ENCODE data around the gene TFAP2D. TPM values are rescaled to one million over a fixed set of nuclear protein-coding genes. Genes with fewer than 3 reads are reported as not detected.

TFAP2D gene
- total and polyA plus RNA-seq, 10 of the 15 experiments (the other 5 are each of a cell fraction or from before 2014, with no cell fraction given): not detected

DNA sequence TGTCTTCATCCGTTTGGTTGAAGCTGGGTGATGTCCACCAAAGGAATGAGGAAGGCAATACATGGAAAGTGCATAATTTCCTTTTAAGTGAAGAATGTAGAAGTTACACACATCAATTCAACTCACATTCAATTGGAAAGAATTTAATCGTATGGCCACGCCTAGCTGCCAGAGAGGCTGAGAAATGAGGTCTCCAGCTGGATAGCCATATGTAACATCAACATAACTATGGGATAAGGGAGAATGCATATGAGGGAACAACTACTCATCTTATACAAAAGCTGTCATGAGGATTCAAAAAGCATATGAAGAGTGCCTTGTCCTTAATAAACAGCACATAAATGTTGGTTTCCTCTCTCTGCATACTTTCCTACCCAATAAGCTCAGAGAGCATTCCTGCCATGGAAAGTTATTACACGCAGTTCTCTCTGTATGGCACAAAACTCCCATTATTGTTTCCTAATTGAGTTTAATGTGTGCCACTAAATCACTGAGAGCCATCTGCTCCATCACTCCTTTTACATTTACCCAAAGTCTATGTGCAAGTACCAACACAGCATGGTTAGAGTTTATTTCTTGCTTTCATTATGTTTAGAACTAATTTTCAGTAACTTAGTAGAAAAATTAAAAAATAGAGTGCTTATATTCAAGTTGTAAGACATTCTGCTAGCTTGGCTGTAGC lies 21.4 kb upstream of the TFAP2D start:
- WGBS (ENCODE audit: insufficient coverage, insufficient replicate concordance, low lambda C conversion rate, missing lambda C conversion rate): 10% methylated on average over 4 of the region's 4 CpGs
- H2AFZ ChIP-seq (ENCODE audit: control insufficient read depth, low read depth, low read length): no peak overlapping the region
- no peaks in the 10 kb centered on the region for H3K36me3 ChIP-seq (ENCODE audit: control insufficient read depth in 2 of 2, insufficient read depth in 2 of 2, low read length in 1 of 2)
- H3K4me1 ChIP-seq (ENCODE audit: control insufficient read depth, insufficient read depth, low read length): no peaks in the 10 kb centered on the region
- ChIA-PET POLR2A (no interaction called here), CTCF (no interaction called here), SMC1A (ENCODE audit: uncharacterized antibody, unreplicated experiment) (interaction anchor here (0.6 to 0.9 kb wide), 2 partner anchors 10 to 64 kb away, joined by 3 read pairs; no protein-coding TSS in a partner anchor), RAD21 (ENCODE audit: unreplicated experiment) (no interaction called here)
- TF ChIP-seq JUND (IDR thresholded peaks at IDR 0.05; ENCODE audit: low read depth, low read length): no peak
- TF ChIP-seq, protein P1, sequence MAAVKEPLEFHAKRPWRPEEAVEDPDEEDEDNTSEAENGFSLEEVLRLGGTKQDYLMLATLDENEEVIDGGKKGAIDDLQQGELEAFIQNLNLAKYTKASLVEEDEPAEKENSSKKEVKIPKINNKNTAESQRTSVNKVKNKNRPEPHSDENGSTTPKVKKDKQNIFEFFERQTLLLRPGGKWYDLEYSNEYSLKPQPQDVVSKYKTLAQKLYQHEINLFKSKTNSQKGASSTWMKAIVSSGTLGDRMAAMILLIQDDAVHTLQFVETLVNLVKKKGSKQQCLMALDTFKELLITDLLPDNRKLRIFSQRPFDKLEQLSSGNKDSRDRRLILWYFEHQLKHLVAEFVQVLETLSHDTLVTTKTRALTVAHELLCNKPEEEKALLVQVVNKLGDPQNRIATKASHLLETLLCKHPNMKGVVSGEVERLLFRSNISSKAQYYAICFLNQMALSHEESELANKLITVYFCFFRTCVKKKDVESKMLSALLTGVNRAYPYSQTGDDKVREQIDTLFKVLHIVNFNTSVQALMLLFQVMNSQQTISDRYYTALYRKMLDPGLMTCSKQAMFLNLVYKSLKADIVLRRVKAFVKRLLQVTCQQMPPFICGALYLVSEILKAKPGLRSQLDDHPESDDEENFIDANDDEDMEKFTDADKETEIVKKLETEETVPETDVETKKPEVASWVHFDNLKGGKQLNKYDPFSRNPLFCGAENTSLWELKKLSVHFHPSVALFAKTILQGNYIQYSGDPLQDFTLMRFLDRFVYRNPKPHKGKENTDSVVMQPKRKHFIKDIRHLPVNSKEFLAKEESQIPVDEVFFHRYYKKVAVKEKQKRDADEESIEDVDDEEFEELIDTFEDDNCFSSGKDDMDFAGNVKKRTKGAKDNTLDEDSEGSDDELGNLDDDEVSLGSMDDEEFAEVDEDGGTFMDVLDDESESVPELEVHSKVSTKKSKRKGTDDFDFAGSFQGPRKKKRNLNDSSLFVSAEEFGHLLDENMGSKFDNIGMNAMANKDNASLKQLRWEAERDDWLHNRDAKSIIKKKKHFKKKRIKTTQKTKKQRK (IDR thresholded peaks at IDR 0.05; ENCODE audit: low read depth, low read length): no peak
- intact Hi-C loops (cut with micrococcal nuclease; ENCODE audit: unreplicated experiment) (no loop called here), in situ Hi-C loops (cut with MboI) (no loop called here)
- FAIRE-seq: no peak
- no peak overlapping the region for H3K4me3 ChIP-seq
- no peak for ATAC-seq
- no TSS peak for BruUV-seq (replicated peaks)
- H3K4me2 ChIP-seq (ENCODE audit: control insufficient read depth, insufficient read depth): no peak overlapping the region
- no peak for DNase-seq (ENCODE audit: low read depth, low spot score)
- H3K9me3 ChIP-seq (replicated peaks; ENCODE audit: control insufficient read depth, insufficient read depth, low read length): no peaks in the 10 kb centered on the region
- no peaks in the 10 kb centered on the region for H4K20me1 ChIP-seq (ENCODE audit: control insufficient read depth, insufficient read depth)
- H3K9ac ChIP-seq (ENCODE audit: control insufficient read depth, insufficient read depth, low read length): no peak overlapping the region
- H3K27ac ChIP-seq (ENCODE audit: control insufficient read depth, insufficient read depth): no peak overlapping the region
- H3K27me3 ChIP-seq (replicated peaks in 1 of 2; ENCODE audit: control insufficient read depth in 2 of 2, insufficient read depth in 2 of 2, low read length in 1 of 2): no peaks in the 10 kb centered on the region
- H3K79me2 ChIP-seq (ENCODE audit: control insufficient read depth, insufficient read depth, low read length): no peaks in the 10 kb centered on the region

GRCh38 chr6:50698546-50698945 lies 14.8 kb upstream of the TFAP2D start:
- BruUV-seq (replicated peaks): no TSS peak
- RAD21 ChIA-PET (ENCODE audit: unreplicated experiment): no interaction called here
- in situ Hi-C loops (cut with MboI) (no loop called here), intact Hi-C loops (cut with micrococcal nuclease; ENCODE audit: unreplicated experiment) (no loop called here)
- Histone ChIP-seq H2AFZ (ENCODE audit: control insufficient read depth, low read depth, low read length) (no peak overlapping the region), H3K36me3 (ENCODE audit: control insufficient read depth in 2 of 2, insufficient read depth in 2 of 2, low read length in 1 of 2) (no peaks in the 10 kb centered on the region), H3K27ac (ENCODE audit: control insufficient read depth, insufficient read depth) (no peak overlapping the region), H3K4me3 (no peak overlapping the region), H3K27me3 (replicated peaks in 1 of 2; ENCODE audit: control insufficient read depth in 2 of 2, insufficient read depth in 2 of 2, low read length in 1 of 2) (no peaks in the 10 kb centered on the region; a peak in 1 of 4 replicates), H3K4me2 (ENCODE audit: control insufficient read depth, insufficient read depth) (no peak overlapping the region), H3K79me2 (ENCODE audit: control insufficient read depth, insufficient read depth, low read length) (no peaks in the 10 kb centered on the region), H4K20me1 (ENCODE audit: control insufficient read depth, insufficient read depth) (no peaks in the 10 kb centered on the region), H3K4me1 (ENCODE audit: control insufficient read depth, insufficient read depth, low read length) (no peaks in the 10 kb centered on the region), H3K9ac (ENCODE audit: control insufficient read depth, insufficient read depth, low read length) (no peak overlapping the region), H3K9me3 (replicated peaks; ENCODE audit: control insufficient read depth, insufficient read depth, low read length) (no peaks in the 10 kb centered on the region)
- FAIRE-seq: no peak
- POLR2A ChIA-PET: no interaction called here
- CTCF ChIA-PET: no interaction called here
- no peak for ATAC-seq
- DNase-seq (ENCODE audit: low read depth, low spot score): no peak
- SMC1A ChIA-PET (ENCODE audit: uncharacterized antibody, unreplicated experiment): no interaction called here
- TF ChIP-seq ZBED1 (IDR thresholded peaks at IDR 0.05; ENCODE audit: borderline replicate concordance) (no peak), IRF5 (IDR thresholded peaks at IDR 0.05; ENCODE audit: borderline replicate concordance) (no peak), ZNF274 (IDR thresholded peaks at IDR 0.05; ENCODE audit: insufficient read depth, insufficient read length) (no peak), KAT2A (conservative IDR thresholded peaks at IDR 0.05; ENCODE audit: control insufficient read depth, low read depth, low read length) (no peak), TCF12 (IDR thresholded peaks at IDR 0.05; ENCODE audit: low read depth, low read length) (no peak), CHD1 (IDR thresholded peaks at IDR 0.05; ENCODE audit: low read depth, low read length) (no peak), SKIL (IDR thresholded peaks at IDR 0.05; ENCODE audit: low read depth, poor library complexity, severe bottlenecking) (no peak)
- TF ChIP-seq, protein P2, sequence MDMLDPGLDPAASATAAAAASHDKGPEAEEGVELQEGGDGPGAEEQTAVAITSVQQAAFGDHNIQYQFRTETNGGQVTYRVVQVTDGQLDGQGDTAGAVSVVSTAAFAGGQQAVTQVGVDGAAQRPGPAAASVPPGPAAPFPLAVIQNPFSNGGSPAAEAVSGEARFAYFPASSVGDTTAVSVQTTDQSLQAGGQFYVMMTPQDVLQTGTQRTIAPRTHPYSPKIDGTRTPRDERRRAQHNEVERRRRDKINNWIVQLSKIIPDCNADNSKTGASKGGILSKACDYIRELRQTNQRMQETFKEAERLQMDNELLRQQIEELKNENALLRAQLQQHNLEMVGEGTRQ (IDR thresholded peaks at IDR 0.05; ENCODE audit: borderline replicate concordance, low read depth, low read length): no peak

All from GM12878 (cell line).